CD4-positive, alpha-beta T cell treated with Interleukin-15 for 1 hour (primary cell): Measurements from ENCODE around the gene TEX35.

Experiments used
- DNase-seq: peaks from one replicate; pipeline ENCODE4 v3.0.0-alpha.2; 2020

Gene TEX35

DNA sequence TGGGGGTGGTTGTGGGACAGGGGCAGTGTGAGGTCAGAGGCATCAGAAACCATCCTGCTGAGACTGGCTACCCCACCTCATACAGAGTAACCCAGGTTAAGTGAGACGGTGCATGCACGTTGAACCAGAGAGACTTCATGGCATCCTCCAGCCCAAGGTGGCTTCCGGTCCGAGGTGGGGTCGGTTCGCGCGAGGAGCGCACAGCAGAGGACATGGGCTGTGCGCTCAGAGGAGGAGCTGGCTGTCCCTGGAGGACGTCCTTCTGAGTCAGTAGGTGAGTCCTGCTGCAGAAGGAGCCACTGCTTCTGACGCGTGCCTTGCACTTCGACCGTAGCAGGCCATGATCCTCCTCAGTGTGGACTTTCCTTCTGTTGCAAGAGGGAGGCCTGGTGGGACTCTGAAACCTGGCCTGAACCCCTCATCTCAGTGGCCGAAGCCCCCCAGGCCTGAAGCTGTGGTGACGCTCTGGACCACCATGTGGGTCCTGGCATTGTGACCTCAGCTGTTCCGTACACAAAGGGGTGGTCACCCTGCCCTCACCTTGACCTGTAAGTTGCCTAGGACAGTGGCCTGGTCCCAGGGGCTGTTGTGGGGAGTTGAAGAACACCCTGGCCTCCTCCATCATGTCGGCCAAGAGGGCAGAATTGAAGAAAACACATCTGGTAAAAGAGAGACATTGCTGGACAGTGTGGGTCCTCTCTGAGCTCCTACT is at the start of gene TEX35:
Gene TEX35 (plus strand): TSS at position 544 of the 712 bp plus-strand sequence. CDS start 80 bp downstream, at position 624.
- no peak for DNase-seq

GRCh38 chr1:178464141-178464540 is 48.8 kb upstream of the TEX35 start:
- no peak for DNase-seq

DNA sequence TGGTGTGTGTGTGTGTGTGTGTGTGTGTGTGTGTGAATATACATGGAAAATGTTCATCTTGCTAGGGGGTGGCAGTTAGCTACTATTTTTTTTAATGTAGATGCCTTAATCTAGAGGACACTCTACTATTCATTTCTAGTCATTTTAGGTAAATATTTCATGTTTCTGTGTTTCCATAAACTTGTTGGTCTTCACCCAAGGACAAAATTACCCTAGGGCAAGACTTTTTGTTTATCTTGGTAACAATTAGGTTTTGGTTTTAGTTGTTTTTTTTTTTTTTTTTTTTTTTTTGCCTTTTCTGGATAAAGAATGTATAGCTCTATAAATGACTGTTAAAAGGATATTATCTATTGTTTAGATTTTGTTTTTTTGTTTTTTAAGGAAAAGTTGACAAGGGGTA is 48.3 kb upstream of the TEX35 start:
- no peak for DNase-seq

- DNase-seq: no peak
These were observed 47.9 kb upstream of the TEX35 start for GRCh38 chr1:178465011-178465410.

- no peak for DNase-seq
These were observed 45.1 kb upstream of the TEX35 start for GRCh38 chr1:178467837-178468236.

GRCh38 chr1:178470411-178470960 is 42.4 kb upstream of the TEX35 start:
- DNase-seq: no peak

GRCh38 chr1:178472531-178472930 is 40.4 kb upstream of the TEX35 start:
- no peak for DNase-seq

DNA sequence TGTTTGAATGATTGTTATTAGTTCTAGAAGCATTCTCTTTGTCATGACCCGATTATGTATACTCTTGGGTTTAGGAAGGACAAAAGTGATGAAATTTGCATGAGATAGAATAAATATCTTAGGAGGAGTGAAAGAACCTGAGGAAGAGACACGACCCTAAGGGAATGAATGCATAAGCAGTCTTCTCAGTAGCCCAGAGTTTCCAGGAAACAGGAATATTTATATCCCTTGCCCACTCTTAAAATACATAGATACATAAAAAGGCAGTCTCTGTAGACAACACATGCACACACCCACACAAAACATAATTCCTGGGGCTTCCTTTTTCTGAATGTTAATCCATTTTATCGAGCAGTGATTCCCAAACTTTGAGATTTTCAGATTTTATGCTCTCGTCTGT is 35.5 kb upstream of the TEX35 start:
- no peak for DNase-seq

- DNase-seq: no peak
These were observed 35.1 kb upstream of the TEX35 start for GRCh38 chr1:178477841-178478240.

- no peak for DNase-seq
These were observed 29.5 kb upstream of the TEX35 start for GRCh38 chr1:178483251-178483957.

- no peak for DNase-seq
These were observed 28.1 kb upstream of the TEX35 start for GRCh38 chr1:178484698-178485225.

DNA sequence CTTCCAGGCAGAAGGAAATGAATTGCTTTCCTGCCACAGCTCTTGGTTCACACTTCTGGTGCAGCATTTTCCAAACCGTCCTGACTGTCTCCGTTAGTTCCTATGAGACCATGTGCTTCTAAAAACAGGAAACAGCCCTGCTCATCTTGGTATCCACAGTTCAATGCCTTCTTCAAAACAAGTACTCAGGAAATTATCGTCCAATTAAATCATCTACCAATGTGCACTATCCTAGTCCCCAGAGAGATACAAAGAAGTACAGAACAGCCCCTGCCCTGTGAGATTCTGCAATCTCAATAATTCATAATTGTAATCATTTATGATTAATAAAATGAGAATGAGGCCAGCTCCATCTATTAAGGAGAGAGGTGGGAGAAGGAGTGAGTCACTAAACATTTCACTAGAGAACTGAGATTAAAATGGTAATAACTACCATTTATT is 27.3 kb upstream of the TEX35 start:
- no peak for DNase-seq

- DNase-seq: no peak
These were observed 26.5 kb upstream of the TEX35 start for GRCh38 chr1:178486100-178487069.

DNA sequence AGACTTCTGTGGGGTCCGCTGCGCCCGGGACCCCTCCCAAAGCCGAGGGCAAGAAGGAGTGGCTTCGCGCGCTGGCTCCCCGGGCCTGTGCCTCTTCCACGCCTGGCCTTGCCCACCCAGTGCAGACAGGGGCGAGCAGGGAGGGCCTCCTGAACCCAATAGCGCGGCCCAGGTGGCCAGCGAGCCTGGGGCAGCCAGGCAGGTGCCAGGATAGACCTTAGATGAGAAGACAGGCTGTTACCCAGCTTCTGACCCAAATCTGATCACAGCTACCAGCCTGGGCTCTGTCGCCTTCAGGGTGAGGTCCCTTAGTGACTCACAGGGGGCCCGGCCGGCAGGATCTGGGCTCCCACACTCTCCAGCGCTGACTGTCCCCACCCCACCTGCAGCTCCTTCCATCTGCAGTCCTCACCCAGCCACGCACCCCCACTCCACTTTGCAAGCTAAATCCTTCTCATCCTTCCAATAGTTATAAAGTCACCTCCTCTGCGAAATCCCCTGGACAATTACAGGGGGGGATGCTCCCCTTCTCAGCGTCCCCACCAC is 25.8 kb upstream of the TEX35 start:
- no peak for DNase-seq

GRCh38 chr1:178488393-178488792 is 24.5 kb upstream of the TEX35 start:
- no peak for DNase-seq

- no peak for DNase-seq
These were observed 23.5 kb upstream of the TEX35 start for GRCh38 chr1:178489399-178489798.

- DNase-seq: no peak
These were observed 22.8 kb upstream of the TEX35 start for GRCh38 chr1:178490136-178490535.

- DNase-seq: no peak
These were observed 21.9 kb upstream of the TEX35 start for GRCh38 chr1:178490967-178491366.

DNA sequence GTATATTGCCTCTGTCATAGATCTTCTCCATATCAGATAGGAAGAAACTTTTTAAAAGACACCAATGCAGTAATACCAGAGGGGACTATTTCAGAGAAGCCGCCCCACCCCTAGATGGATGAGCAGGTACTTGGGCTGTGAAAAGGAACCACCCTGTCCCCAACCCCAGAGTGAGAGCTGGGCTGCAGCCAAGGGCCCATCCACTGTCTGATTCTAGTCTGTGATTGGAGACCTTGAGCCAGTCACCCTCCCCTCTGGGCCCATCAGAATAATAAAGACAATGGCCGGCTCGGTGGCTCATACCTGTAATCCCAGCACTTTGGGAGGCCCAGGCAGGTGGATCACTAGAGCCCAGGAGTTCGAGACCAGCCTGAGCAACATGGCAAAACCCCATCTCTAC is 21.2 kb upstream of the TEX35 start:
- DNase-seq: no peak

GRCh38 chr1:178492341-178492740 is 20.6 kb upstream of the TEX35 start:
- no peak for DNase-seq

DNA sequence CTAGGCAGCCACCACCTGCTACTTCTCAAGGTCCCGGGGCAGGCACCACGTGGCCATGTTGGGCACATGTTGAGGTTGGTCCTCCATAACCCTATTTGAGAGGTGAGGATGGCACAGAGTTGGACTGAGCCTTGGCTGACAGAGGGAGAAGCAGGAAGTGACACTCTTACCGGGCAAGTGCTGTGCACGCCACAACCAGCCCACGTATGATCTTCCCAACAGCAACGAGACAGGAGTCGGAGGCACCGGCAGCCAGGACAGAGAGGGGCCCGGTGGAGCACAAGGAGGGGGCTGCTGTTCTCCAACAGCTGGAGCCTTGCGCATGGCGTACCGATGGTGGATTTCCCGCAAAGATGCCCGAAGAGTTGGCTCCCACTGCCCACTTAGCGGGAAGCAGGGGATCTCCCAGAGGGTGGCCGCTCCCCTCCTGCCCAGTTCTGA is 19.6 kb upstream of the TEX35 start:
- no peak for DNase-seq

- DNase-seq: no peak
These were observed 18.3 kb upstream of the TEX35 start for GRCh38 chr1:178494569-178494971.
